Bronchial epithelial cell (primary cell): ENCODE data around the gene NEURL1. TPM values are rescaled to one million over a fixed set of nuclear protein-coding genes. Genes with fewer than 3 reads are reported as not detected.

Source experiments
- DNase-seq: peaks from one replicate; pipeline ENCODE4 v3.0.0-alpha.2; 2010; ENCODE audit warnings: low read depth
- FAIRE-seq: peaks from 2 replicates; lab custom pipeline; 2011; peaks lifted over from hg19 to GRCh38; lab: Jason Lieb, UNC
- H3K27me3 ChIP-seq: 2 replicates; pipeline ENCODE4 v1.5.1; 2011; ENCODE audit warnings: low read length; ENCODE audit not compliant: control insufficient read depth, insufficient read depth
- H3K36me3 ChIP-seq: 2 replicates; pipeline ENCODE4 v1.5.1; 2011; ENCODE audit warnings: low read length; ENCODE audit not compliant: control insufficient read depth, insufficient read depth
- H3K4me3 ChIP-seq: 2 replicates; pipeline ENCODE4 v1.5.1; 2011; ENCODE audit warnings: mild to moderate bottlenecking, low read depth, low read length, control low read depth
- total RNA-seq: library from RNA; depleted of rRNA; stranded (reverse); fragments of >200 nt; gene quantifications from 2 replicates; pipeline ENCODE4 v1.2.1, GENCODE V29; 2014
- TF ChIP-seq, protein P1 (sequence below): IDR thresholded peaks from 2 replicates; pipeline ENCODE4 v1.5.1; 2011; ENCODE audit warnings: mild to moderate bottlenecking, moderate library complexity, low read length, control low read depth, inconsistent platforms; ENCODE audit not compliant: insufficient read depth, severe bottlenecking

NEURL1 gene
- total RNA-seq, 1 donor from 2014 or later: 1.1 TPM

DNA sequence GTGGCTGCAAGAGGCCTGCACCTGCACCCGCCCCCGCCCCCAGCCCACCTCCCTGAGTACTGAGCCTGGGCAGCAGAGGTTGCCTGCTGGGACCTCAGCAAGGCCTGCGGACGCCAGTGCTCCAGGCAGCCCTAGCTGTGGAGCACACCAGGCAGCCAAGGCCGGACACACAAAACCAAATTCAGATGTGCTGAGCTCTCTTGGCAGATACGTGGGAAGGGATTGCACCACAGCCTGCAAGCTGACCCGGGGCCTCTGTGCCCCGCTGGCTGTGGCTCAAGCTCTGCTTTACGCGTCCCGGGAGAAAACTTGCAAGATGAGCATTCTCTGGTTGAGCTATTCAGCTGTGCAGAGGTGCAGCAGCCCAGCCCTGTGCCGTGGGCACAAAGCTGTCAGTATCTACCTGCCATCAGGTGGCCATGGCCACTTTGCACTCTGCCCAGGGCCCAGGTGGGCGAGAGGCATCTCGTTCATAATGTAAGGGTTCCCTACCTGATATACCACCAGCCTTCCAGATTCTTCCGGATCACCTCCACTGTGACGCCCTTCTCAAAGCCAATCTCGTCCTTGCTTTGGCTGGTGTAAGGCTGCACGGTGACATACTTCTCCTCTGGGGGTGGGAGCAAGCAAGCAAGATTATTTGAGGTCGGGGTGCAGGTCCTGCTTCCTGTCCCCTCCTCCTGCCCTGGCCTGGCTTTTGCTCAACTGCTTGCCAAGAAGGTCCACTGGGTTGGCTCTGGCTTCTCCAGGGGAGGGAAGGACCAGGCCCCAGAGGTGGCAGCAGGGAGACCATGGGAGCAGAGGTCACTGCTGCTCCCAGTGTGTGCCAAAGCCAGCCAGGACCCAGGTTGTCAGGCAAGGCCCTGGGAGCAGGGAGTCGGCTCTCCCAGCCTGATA is 123.4 kb downstream of the NEURL1 start:
- H3K36me3 ChIP-seq: peaks cover 47% of the 10 kb centered on the region

DNA sequence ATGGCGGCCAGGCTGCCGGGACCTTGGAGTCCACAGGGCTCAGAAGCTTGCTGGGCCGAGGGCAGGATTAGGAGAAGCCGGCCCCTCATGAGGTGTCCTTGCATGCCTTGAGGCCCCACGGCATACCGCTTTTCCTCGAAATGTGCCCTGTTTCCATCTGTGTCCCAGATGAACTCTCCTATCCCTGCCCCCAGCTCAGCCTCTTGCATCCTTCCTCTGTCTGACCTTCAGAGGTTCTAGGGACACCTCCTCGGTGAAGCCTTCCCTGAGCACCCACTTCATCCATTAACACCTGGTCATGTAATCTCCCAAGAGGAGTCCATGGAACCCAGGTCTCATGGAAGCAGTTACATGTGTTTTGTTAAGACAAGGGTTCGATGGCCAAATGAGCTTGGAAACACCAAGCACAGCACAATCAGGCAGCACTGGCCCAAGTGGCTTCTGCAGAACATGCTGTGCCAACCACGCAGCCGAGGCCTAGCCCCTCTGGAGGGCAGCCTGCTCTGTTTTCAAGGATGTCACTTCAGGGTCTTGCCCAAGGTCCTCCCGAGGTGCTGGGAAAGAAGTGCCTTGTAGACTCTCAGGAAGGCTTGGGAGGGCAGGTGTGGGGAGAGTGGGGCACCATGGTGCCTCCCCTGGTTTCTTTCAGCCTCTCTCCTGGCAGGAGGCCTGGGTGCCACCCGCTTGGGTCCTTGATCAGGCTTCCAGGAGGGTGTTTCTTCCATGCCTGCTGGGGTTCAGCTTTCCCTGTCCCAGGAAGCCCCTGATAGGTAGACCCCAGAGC is 124.3 kb downstream of the NEURL1 start:
- TF ChIP-seq, protein P1, sequence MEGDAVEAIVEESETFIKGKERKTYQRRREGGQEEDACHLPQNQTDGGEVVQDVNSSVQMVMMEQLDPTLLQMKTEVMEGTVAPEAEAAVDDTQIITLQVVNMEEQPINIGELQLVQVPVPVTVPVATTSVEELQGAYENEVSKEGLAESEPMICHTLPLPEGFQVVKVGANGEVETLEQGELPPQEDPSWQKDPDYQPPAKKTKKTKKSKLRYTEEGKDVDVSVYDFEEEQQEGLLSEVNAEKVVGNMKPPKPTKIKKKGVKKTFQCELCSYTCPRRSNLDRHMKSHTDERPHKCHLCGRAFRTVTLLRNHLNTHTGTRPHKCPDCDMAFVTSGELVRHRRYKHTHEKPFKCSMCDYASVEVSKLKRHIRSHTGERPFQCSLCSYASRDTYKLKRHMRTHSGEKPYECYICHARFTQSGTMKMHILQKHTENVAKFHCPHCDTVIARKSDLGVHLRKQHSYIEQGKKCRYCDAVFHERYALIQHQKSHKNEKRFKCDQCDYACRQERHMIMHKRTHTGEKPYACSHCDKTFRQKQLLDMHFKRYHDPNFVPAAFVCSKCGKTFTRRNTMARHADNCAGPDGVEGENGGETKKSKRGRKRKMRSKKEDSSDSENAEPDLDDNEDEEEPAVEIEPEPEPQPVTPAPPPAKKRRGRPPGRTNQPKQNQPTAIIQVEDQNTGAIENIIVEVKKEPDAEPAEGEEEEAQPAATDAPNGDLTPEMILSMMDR: no peak
- no peaks in the 10 kb centered on the region for H3K27me3 ChIP-seq
- peaks cover 48% of the 10 kb centered on the region for H3K36me3 ChIP-seq
- DNase-seq (no peak), FAIRE-seq (peak; percentile 70)
- H3K4me3 ChIP-seq: no peak overlapping the region

More for the DNA sequence above, 123.4 kb downstream of the NEURL1 start:
- TF ChIP-seq, protein P1: no peak
- no peaks in the 10 kb centered on the region for H3K27me3 ChIP-seq
- FAIRE-seq (no peak), DNase-seq (no peak)
- no peak overlapping the region for H3K4me3 ChIP-seq

DNA sequence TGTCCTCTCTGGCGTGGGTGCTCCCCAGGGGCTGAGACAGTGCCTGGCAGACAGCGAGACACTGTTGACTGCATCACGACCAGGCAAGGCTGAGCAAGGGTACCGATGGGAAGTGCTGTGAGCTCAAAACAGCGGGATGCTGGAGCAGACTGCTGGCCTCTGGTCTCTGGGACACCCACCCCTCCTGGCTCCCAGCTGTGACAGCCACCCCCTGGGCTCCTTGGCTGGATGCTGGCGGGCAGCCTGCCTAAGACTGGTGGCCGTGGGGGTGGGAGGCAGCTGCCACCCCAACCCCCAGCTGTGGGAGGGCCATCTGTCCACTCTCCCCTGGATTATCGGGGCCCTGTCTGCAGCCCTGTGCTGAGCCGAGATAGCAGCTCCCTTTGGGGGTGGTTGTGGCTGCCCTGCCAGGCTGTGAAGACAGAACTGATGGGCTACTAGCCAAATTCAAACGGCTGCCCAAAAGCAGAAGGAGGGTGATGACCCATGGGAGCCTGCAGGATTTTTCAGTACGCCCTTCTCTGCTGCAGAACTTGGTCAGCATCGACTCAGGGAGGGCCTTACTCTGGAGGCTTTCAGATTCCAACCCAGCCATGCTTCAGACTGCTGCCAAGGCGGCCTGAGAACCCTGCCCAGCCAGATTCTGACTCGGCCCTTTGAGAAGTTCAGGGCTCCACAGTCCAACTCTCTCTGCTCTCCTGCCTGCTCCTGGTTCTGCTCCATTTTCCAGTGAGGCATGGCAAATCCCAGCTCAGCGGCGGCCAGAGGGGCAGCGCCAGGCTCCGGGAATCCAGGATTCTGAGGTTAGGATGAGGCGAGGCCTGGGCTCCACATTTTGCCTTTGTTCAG is 125.3 kb downstream of the NEURL1 start:
- H3K27me3 ChIP-seq: no peaks in the 10 kb centered on the region
- H3K4me3 ChIP-seq: no peak overlapping the region
- peaks cover 42% of the 10 kb centered on the region for H3K36me3 ChIP-seq
- TF ChIP-seq, protein P1: no peak
- FAIRE-seq: no peak
- no peak for DNase-seq

DNA sequence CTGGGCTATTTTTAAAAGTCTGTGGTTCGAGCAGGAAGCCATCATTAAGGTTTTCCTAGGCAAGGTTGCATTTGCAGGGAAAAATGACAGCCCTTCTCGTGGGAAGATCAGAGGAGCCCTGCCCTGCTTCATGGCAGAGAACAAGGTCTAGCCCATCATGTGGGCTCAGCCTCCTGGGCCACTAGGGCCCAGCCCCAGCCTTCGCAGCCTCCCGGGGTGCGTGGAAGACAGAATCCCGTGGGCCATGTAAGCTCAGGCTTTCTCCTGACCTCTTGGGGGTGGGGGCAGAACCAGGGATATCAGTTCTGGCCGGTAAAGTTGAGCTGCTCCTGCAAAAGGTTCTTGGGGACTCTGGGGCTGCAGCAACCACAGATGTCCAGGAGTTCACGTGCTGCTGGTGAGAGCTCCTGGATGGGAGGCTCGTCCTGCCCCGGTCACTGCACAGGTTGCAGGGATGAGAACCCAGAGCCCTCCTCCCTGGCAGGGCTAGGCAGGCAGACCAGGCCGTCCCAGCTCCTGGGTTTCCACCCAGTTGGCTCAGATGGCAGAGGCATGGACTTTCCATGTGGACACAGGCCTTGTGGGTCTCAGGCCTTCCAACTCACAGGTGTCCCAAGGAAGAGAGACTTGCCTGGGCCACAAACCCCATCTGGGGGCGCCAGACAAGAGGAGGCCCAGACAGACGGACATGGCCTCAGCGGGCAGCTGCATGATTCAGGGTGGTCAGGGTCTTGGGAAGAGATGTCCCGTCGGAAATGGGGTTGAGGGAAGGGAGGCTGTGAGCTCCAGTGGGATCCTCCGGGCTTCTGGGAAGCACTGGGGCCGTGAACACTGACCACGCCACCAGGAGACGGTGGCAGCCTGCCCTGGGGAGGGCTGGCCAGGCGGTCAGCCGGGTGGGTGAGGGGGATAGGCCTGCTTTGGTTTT is 126.2 kb downstream of the NEURL1 start:
- H3K4me3 ChIP-seq: no peak overlapping the region
- DNase-seq (no peak), FAIRE-seq (no peak)
- TF ChIP-seq, protein P1: no peak
- no peaks in the 10 kb centered on the region for H3K27me3 ChIP-seq
- peaks cover 44% of the 10 kb centered on the region for H3K36me3 ChIP-seq

DNA sequence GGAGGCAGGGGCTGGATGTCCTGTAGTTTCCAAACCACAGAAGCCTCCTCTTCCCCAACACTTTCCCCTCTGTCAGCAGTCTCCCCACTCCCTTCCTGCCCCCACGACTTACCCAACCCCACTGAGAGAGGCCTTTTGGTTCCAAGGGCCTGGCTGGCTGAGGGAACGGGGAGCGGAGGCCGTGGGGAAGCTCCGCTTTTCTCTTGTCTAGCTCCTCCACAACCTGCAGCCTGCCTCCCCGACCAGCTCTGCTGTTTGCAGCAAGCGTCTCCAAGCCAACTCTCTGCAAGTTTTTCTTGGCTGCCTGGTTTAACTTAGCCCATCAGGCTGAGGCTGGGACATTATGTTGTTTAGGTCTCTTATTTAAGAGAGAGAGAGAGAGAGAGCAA is 126.8 kb downstream of the NEURL1 start:
- TF ChIP-seq, protein P1: no peak
- Histone ChIP-seq H3K4me3 (no peak overlapping the region), H3K36me3 (peaks cover 45% of the 10 kb centered on the region), H3K27me3 (no peaks in the 10 kb centered on the region)
- no peak for DNase-seq
- FAIRE-seq: no peak
